GM04504 (cell line): Measurements from ENCODE around the gene PDZRN4.
"Not testable (repeated sequence)": the region's sequence is repeated elsewhere in the genome, so short reads cannot be mapped to it uniquely, and the experiment has no call there.

Experiments
- DNase-seq: peaks from one replicate; pipeline ENCODE4 v3.0.0-alpha.2; 2012; ENCODE audit warnings: low read depth

PDZRN4 gene

GRCh38 chr12:41564816-41565215 is 376.7 kb downstream of the PDZRN4 start:
- DNase-seq, result no peak

GRCh38 chr12:41566703-41567102 is 378.6 kb downstream of the PDZRN4 start:
- no peak for DNase-seq

GRCh38 chr12:41573445-41573844 is 385.3 kb downstream of the PDZRN4 start:
- no peak for DNase-seq

- DNase-seq, result no peak
These were observed 388.8 kb downstream of the PDZRN4 start for GRCh38 chr12:41576925-41577324.

- DNase-seq, result no peak
These were observed 389.9 kb downstream of the PDZRN4 start for GRCh38 chr12:41577995-41578394.

- DNase-seq, result no peak
These were observed 397.7 kb downstream of the PDZRN4 start for GRCh38 chr12:41585784-41586183.

GRCh38 chr12:41587574-41587973 is 399.5 kb downstream of the PDZRN4 start:
- DNase-seq, result no peak

- no peak for DNase-seq
These were observed 401.8 kb downstream of the PDZRN4 start for GRCh38 chr12:41589878-41590277.

- no peak for DNase-seq
These were observed 408.1 kb downstream of the PDZRN4 start for GRCh38 chr12:41596190-41596589.

- no peak for DNase-seq
These were observed 416.7 kb downstream of the PDZRN4 start for GRCh38 chr12:41604830-41605229.

- DNase-seq, result no peak
These were observed 417.6 kb downstream of the PDZRN4 start for GRCh38 chr12:41605545-41606305.

- DNase-seq, result no peak
These were observed 418.6 kb downstream of the PDZRN4 start for GRCh38 chr12:41606468-41607445.

GRCh38 chr12:41612892-41613557 is 424.9 kb downstream of the PDZRN4 start:
- no peak for DNase-seq

GRCh38 chr12:41615174-41615573 is 427.1 kb downstream of the PDZRN4 start:
- not testable (repeated sequence) for DNase-seq

GRCh38 chr12:41619705-41620104 is 431.6 kb downstream of the PDZRN4 start:
- DNase-seq, result no peak

- DNase-seq, result no peak
These were observed 433.2 kb downstream of the PDZRN4 start for GRCh38 chr12:41621291-41621690.
